NCI-H2227 (cell line): ENCODE measurements around the gene GLYATL3.

ENCODE experiments used
- DNase-seq: peaks from one replicate; lab custom pipeline; 2025; ENCODE audit not compliant: unreplicated experiment; lab: John Stamatoyannopoulos, UW

GLYATL3 gene

DNA sequence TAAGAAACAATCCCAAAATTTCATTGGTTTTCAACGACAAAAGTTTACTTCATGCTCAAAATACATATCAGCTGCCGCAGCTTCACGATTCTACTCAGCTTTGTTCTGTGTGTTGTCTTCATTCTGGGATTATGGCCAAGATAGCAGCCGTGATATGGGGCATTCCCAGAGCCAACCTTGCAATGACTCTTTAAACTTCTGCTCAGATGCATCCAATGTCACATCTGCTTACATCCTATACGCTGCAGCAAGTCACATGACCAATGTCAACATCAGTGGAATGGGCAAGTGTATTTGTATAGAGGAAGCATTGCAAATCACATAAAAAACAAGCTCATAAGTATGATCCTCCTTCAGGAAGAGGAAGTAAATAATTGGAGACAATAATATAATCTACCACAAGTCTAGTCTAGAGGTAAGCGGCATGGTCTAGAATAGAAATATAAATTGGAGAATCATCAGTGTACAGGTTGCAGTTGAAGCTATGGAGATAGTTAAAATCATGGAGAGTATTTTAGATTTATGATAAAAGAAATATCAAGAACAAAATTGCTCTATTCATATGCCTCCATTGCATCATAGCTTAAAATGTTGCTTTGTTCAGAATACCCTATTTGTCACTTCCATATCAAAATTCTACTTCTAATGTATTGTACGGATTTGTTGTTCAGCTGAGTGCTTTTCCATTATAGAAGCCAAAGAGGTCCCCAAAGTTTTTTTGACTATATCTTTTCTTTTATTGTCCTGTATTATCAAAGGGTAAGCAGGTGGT lies 43.5 kb downstream of the GLYATL3 start:
- no peak for DNase-seq

DNA sequence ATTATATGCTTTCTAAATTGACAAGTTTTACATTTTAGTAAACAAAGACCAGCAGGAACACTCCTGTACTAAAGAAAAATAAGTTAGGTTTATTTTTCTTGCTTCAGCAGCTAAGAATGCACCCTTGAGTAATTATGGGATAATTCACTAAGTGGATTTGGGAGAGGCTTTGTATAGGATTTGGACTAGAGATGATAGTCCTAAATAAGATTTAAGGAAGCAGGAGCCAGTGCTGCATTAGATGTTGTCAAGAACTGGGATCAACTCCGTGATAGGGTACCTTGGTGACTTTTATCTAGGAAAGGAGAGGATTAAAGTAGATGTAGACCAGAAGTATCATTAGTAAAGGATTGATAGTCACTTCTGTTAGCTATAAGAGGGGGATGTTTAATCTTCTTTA lies 46.6 kb downstream of the GLYATL3 start:
- DNase-seq: no peak

DNA sequence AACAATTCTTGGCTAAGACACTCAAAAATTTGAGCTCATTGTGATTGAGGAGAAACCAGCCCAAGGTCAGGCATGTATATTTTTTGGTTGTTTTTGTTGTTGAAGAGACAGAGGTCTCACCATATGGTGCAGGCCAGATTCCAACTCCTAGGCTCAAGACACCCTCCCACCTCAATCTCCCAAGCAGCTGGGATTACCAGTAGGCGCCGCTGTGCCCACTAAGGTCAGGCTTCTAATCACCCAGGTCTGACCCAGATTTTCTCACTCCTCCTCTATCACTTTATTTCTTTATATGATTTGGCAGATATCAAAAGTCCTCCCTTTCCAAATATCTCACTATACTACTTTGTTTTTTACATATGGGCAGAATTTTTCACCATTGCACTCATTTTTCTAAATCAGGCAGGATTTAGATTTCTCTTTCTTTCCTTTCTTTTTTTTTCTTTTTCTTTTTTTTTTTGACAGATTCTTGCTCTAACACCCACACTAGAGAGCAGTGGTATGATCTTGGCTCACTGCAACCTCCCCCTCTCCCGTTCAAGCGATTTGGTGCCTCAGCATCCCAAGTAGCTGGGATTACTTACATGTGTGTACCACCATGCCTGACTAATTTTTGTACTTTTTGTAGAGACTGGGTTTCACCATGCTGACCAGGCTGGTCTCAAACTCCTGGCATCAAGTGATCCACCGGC lies 49.0 kb downstream of the GLYATL3 start:
- DNase-seq: no peak

DNA sequence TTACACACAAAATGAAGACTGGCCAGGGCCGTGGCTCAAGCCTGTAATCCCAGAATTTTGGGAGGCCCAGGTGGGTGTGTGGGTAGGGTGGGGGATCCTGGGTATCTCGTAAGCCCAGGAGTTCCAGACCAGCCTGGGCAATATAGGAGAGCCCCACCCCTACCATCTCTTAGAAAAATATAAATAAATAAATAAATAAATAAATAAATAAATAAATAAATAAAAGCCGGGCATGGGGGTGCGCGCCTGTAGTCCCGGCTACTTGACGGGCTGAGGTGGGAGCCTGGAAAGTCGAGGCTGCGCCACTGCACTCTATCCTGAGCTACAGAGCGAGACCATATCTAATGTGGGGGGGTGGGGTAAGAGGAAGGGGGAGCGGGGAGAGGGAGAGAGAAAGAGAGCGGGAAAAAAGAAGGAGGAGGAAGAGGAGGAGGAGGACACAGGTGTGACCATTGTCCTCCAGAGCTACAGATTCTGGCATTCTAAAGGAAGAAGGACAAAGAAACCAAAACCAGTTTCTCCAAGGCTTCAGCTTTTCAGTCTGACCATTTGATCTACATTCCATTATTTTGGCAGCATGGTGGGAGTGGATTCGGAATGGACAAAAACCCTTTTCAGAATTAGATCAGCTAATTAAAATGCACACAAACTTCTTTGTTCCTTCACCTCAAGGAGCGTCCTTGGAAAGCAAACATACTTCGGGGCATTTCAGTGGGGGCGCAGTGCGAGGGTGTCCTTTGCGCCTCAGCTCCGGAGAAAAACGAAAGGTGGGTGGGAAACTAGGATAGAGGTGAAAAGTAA lies 50.2 kb downstream of the GLYATL3 start:
- DNase-seq: no peak

DNA sequence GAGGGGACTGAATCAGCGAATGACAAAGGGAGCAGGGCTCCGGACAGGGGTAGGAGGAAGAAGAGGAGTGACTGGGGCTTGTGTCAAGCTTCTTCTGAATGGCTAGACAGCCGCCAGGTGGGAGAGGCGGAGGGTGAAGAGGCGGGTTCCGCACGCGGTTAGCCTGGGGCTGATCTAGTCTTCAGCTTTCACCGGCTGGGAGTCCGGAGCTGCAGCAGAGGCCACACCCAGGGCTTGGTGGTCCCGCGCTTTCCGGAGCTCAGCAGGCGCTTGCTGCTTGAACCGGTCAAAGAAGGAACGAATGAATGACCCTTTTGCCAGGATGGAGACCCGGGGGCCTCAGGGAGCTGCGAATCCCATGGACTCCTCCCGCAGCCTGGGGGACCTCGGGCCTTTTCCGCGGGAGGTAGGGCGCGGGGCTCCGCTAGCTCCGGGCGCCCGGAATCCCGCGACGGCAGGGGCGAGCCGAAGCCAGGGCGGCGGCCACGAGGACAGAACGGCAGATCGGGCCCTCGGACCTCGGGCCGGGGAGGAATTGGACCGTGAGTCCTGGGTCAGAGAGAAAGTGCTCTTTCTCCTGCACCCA lies 50.9 kb downstream of the GLYATL3 start, which contains the start of gene C6orf141:
C6orf141 (plus strand) TSS at position 177 of the 586 bp plus-strand sequence; CDS start at position 302, 125 bp downstream.
- peak; percentile 25 for DNase-seq

DNA sequence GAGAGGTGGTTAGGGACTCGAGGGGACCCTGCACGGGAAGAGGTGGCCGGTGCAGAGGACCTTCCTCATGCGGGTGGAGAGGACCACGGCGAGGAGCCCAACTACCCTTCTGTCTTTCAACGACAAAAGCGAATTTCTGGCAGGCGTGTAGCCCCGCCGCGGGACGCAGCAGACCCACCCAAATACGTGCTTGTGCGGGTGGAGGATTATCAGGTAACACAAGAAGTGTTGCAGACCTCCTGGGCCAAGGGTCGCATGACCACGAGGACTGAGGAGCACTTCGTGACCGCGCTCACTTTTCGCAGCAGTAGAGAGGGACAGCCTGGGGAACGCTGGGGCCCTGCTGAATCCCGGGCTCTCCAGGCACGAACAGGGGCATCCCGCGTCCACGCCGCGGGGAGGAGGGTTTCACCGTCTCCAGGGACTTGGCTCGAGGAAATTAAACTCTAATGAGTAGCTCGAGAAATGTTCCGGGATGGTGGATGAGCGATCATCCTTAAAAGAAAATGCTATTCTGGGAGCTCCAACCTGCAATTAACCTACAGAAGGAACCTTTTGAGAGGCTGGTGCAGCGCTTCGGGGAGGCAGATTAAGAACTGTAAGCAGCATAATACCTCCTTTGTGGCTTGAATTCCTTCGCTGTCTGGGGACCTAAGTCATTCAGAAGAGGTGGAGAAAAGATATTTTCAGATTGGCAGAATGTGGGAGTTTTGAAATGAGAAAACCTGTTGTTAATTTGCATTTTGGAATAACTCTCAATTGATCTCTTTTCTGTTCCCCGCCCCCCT lies 51.5 kb downstream of the GLYATL3 start:
- peak; percentile 21 for DNase-seq

DNA sequence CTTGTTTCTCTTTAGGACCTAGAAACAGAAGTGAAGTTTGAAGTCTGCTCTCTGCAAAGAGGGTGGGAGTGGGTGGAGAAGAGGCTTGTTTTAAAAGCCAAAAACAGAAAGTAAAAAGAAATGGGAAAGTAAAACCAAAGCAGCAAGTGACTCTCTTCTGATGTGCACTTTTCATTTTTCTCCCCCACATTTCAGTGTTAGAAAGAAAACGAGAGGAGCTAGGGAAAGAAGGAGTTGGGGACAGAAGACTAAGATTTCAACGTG lies 52.1 kb downstream of the GLYATL3 start:
- DNase-seq: no peak

DNA sequence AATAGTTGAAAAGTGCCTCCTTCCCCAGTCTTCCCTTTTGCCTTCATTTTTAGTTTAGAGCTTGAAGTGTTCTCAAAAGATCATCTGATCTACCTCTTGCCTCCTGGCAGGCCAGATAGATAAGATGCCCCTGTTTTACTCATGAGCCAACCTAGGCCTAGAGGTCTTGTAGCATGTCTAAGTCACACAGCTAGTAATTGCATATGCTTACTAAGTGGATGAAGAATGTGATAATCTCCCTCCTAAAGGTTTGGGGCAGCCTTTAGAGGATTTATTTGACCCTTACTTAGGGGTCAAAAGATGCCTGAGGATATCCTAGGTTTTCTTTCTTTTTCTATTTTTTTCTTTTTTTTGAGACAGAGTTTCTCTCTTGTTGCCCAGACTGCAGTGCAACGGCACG lies 52.9 kb downstream of the GLYATL3 start:
- no peak for DNase-seq

DNA sequence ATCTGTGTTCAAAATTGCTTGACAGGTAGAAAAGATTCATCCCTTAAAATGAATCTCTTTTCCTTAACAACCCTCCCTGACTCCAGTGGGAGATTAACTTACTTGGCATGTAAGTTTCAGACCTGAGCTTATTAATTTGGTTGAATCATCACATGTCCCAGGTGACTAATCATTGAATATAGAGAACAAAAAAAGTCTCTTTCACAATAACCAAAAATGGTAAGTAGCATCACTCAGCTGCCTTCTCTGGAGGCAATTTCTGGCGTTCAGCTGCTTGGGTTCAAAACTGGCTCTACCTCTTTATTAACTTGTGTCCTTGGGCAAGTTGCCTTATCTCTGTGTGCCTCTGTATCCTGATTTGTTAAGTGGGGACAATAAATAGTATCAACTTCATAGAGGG lies 53.7 kb downstream of the GLYATL3 start:
- no peak for DNase-seq

DNA sequence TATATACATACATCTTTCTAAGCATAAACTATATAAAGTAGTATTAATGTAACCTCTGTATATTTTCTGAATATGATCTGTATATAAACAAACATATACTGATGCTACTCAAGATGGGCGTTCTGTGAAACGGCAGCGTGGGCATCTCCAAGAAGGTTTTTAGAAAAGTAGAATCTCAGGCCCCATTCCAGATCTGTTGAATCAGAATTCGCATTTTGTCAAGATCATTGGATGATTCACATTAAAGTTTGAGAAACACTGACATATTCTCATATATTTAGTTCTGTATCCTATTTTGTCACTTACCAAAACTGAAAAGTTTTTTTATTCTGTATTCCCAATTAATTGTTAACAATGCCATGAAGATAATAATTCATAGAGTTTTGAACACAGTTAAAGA lies 56.2 kb downstream of the GLYATL3 start:
- no peak for DNase-seq

DNA sequence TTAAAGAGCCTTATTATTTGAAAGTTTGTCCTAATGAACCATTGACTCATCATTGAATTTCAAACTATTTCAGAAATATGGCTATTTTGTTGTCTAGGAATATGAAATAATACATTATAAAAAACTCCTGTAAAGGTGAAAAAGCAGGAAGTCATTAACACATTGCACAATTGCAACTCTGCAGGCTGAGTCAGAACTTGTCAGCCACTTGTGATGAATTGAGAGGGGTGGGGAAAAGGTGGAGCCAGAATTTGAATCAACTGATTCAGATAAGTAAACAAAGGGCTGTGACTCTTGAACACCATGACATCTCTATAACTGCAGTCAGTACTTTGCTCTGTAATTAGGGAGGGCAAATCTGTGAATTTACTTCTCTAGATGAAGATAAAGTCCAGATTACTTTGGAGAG lies 56.7 kb downstream of the GLYATL3 start:
- peak; percentile 0 for DNase-seq

DNA sequence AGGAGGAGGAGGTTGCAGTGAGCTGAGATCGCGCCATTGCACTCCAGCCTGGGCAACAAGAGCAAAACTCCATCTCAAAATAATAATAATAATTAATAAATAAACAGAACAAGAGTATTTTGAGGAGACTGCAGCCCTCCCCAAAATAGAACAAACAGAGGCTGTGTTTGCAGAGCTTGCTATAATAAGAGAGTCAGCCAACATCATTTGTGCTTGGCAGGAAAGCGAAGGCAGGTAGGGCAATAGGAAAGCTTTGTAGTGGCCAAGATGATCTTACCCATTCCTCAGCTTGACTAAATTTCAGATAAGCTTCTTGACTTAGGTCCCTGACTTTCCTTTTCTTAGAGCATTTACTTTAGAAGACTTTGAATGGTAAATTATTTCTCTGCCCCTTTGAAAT lies 57.5 kb downstream of the GLYATL3 start:
- no peak for DNase-seq

DNA sequence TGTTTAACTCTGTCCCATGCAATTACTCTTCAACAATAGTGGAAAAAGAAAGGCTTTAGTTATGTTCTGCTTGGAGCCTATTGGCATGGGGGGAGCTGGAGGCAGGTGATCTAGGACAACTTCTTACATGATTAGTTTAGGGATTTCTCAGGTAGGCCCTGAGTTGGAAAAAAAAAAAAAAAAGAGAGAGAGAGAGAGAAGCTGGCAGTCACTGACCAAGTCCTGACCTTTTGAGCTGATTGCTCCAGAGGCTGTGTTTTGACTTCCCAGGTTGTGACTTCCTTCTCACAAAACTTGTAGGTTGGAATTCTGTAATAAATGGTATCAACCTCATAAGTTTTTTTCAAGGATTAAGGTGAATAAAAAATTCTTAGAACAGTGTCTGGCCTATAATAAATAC lies 58.5 kb downstream of the GLYATL3 start:
- DNase-seq: no peak

DNA sequence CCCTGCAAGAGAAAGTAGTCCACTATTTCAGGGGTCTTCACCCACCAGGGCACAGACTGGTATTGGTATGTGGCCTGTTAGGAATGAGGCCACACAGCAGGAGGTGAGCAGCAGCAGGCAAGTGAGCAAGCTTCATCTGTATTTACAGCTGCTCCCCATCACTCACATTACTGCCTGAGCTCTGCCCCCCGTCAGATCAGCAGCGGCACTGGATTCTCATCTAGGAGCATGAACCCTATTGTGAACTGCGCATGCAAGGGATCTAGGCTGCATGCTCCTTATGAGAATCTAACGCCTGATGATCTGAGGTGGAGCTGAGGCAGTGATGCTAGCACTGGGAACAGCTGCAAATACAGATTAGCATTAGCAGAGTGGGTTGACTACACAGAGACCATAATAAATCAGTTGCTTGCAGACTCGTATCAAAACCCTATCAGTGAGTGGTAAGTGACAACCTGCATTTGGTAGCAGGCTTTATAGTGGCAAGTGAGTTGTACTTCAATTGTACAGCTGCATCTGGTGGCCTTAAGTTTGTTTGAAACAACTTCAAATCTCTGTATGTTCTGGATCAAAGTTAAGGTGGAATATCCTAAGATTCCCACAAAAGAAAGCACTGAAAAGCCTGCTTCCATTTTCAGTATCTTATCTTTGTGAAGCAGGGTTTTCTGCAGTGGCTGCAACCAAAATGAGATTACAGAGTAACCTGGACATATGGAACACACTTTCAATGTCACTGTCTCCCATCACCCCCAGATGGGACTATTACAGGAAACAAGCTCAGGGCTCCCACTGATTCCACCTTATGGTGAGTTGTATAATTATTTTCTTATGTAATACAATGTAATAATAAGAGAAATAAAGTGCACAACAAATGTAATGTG lies 63.5 kb downstream of the GLYATL3 start:
- no peak for DNase-seq

DNA sequence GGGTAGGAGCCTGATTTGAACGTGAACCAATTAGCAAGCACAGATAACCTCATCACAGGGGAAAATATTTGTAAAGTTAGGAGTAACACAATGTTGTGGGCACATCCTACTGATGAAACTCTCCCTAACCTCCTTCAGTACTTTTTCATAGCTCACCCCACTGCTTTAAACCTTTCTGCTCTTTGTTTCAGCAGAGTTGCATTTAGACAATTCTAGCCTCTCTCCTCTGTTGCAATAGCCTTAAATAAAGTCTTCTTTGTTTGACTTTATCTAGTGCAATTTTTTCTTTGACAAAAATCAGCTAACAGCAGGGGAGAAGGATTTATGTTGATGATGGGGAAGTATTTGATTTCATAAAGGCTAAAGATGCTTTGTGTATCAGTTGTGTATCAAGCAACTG lies 64.8 kb downstream of the GLYATL3 start:
- no peak for DNase-seq

DNA sequence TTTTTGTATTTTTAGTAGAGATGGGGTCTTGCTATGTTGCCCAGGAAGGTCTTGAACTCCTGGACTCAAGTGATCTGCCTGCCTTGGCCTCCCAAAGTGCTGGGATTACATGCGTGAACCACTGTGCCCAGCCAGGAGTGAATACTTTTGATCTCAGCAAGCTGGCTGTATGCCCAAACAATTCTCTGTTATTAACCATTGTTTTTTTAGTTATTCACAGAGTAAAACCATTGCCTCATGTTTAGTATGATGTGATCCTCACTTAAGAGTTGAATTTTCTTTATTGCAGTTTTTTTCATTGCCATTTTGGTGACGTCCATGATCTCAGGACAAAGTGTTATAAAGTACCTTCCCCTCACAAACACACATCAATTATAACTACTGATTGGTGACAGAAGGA lies 65.5 kb downstream of the GLYATL3 start:
- DNase-seq: no peak

DNA sequence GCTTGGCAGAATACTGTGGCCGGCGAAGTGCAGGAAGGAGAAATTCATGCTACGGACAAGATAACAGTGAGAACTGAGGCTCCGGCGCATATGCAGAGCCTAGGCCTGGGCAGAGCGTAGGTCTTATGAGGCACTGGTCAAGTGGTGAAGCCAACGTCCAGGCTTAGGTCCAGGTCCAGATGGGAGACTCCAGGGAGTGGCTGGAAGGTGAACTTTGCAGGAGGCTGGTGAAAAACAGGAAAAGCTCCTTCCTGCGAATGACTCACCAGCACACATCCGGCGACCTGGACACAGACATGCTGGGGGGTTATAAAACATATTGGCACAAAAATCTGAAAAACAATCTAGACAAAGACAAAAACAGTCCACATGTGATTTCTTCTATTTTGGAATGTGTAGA lies 66.1 kb downstream of the GLYATL3 start:
- no peak for DNase-seq

DNA sequence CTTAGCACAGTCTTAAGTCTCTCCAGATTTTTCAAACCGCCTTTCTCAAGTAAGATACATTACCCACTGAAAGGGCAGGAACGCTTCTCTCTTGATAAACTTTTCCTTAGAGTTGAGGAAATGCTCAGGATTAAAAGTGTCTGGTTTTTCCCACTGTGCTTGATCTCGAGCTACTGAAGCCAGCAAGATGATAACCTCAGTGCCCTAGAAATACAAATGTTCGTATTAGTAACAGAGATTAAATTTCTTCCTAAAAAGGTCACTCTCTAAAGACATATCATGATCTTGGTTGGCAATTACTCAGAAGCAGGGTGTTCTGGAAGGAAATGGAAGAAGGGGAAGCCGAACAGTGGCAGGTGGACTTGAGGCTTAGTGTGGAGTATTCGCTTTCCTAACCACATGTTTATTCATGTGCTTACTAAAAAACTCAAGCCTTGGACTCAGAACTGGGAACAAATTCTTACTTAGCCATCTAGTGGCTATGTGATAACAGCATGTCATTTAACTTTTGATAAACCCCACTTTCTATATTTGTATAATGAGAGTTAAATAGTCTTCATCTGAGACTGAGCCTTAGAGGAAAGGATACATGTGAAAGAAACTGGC lies 70.9 kb downstream of the GLYATL3 start:
- no peak for DNase-seq

DNA sequence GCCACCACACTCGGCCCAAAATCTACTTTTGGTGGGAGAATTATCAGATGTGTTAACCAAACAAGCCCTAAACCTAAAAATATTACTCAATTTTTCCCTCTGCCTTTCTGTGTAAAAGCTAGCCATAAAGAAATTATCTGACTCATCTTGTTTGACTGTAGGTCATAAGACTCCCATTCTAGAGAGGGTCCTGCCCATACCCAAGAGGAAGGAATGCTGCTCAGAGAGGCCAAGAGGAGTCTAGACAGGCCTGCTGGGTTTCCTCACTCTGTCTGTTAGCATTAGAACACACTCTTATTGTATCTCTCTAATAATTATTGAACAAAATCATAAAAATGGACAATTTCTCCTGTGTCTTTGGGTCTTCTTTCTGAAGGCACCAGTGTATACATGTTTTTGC lies 76.9 kb downstream of the GLYATL3 start:
- no peak for DNase-seq
